ENCODE data around the gene FSD1L. TPM values are rescaled to one million over a fixed set of nuclear protein-coding genes. Genes with fewer than 3 reads are reported as not detected.

FSD1L gene
- total RNA-seq, 2 donors from 2014 or later = 13.4 to 14.3 TPM

DNA sequence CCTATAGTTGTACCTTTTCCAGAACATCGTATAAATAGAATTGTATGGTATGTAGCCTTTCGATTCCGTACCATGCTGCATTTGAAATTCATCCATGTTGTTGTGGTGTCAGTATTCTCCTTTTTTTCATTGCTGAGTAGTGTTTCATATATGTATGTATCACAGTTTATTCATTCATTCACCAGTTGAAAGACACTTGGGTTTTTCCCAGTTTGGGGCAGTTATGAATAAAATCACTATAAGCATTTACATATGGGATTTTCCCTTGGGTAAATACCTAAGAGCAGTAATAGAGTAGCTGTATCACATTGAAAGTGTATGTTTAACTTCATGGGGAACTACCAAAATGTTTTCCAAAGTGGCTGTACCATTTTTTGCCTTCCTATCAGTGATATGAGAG is 94.0 kb downstream of the FSD1L start:
- DNase-seq = no peak
- WGBS, 2 experiments (ENCODE audit: insufficient coverage in 1 of 2, insufficient read length in 1 of 2) = 100% methylated on average over 3 of the region's 3 CpGs; no CpG with 5 or more reads in 1 of the 2 experiments
- Mint-ChIP-seq H3K9me3 (peaks cover 13% of the 10 kb centered on the region), H3K4me1 (peaks cover 4% of the 10 kb centered on the region), H3K36me3 (ENCODE audit: low read depth) (peaks cover 44% of the 10 kb centered on the region), H3K27me3 (ENCODE audit: insufficient read depth) (no peaks in the 10 kb centered on the region), H3K27ac (no peak overlapping the region), H3K4me3 (no peak overlapping the region)
- no peaks in the 10 kb centered on the region for H3K27me3 ChIP-seq (ENCODE audit: control insufficient read depth, insufficient read depth, low read length, poor library complexity, severe bottlenecking)
- peaks cover 6% of the 10 kb centered on the region for H3K4me1 ChIP-seq (ENCODE audit: control insufficient read depth, insufficient read depth, low read length)
- H3K36me3 ChIP-seq (ENCODE audit: control insufficient read depth, insufficient read depth, low read length) = peaks cover 47% of the 10 kb centered on the region
- H3K4me3 ChIP-seq (ENCODE audit: low read length) = no peak overlapping the region
- H3K27ac ChIP-seq (ENCODE audit: low read depth, low read length) = no peak overlapping the region
- no peaks in the 10 kb centered on the region for H3K9me3 ChIP-seq (ENCODE audit: control insufficient read depth, low read length)
- TF ChIP-seq, protein P1, sequence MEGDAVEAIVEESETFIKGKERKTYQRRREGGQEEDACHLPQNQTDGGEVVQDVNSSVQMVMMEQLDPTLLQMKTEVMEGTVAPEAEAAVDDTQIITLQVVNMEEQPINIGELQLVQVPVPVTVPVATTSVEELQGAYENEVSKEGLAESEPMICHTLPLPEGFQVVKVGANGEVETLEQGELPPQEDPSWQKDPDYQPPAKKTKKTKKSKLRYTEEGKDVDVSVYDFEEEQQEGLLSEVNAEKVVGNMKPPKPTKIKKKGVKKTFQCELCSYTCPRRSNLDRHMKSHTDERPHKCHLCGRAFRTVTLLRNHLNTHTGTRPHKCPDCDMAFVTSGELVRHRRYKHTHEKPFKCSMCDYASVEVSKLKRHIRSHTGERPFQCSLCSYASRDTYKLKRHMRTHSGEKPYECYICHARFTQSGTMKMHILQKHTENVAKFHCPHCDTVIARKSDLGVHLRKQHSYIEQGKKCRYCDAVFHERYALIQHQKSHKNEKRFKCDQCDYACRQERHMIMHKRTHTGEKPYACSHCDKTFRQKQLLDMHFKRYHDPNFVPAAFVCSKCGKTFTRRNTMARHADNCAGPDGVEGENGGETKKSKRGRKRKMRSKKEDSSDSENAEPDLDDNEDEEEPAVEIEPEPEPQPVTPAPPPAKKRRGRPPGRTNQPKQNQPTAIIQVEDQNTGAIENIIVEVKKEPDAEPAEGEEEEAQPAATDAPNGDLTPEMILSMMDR (conservative IDR thresholded peaks at IDR 0.05) = no peak
- H3K9ac ChIP-seq (ENCODE audit: extremely low read depth, low read length, poor library complexity, severe bottlenecking) = no peak overlapping the region

GRCh38 chr9:105554042-105554441 is 106.2 kb downstream of the FSD1L start:
- peaks cover 11% of the 10 kb centered on the region for H3K4me1 Mint-ChIP-seq
- Histone ChIP-seq H3K9me3 (ENCODE audit: control insufficient read depth, low read length) (no peaks in the 10 kb centered on the region), H3K27ac (ENCODE audit: low read depth, low read length) (no peak overlapping the region), H3K27me3 (ENCODE audit: control insufficient read depth, insufficient read depth, low read length, poor library complexity, severe bottlenecking) (peaks cover 6% of the 10 kb centered on the region), H3K4me1 (ENCODE audit: control insufficient read depth, insufficient read depth, low read length) (peaks cover 3% of the 10 kb centered on the region), H3K9ac (ENCODE audit: extremely low read depth, low read length, poor library complexity, severe bottlenecking) (no peak overlapping the region), H3K36me3 (ENCODE audit: control insufficient read depth, insufficient read depth, low read length) (no peaks in the 10 kb centered on the region), H3K4me3 (ENCODE audit: low read length) (no peak overlapping the region)
- H3K9me3 Mint-ChIP-seq = no peaks in the 10 kb centered on the region
- H3K4me3 Mint-ChIP-seq = no peak overlapping the region
- H3K36me3 Mint-ChIP-seq (ENCODE audit: low read depth) = no peaks in the 10 kb centered on the region
- H3K27ac Mint-ChIP-seq = peak overlapping the region; percentile 16
- TF ChIP-seq, protein P1 (conservative IDR thresholded peaks at IDR 0.05) = no peak
- 91 to 93% methylated on average over 6 to 10 of the region's 10 CpGs for WGBS, 2 experiments (ENCODE audit: insufficient coverage in 1 of 2, insufficient read length in 1 of 2)
- peak; percentile 48 for DNase-seq
- peaks cover 15% of the 10 kb centered on the region for H3K27me3 Mint-ChIP-seq (ENCODE audit: insufficient read depth)

DNA sequence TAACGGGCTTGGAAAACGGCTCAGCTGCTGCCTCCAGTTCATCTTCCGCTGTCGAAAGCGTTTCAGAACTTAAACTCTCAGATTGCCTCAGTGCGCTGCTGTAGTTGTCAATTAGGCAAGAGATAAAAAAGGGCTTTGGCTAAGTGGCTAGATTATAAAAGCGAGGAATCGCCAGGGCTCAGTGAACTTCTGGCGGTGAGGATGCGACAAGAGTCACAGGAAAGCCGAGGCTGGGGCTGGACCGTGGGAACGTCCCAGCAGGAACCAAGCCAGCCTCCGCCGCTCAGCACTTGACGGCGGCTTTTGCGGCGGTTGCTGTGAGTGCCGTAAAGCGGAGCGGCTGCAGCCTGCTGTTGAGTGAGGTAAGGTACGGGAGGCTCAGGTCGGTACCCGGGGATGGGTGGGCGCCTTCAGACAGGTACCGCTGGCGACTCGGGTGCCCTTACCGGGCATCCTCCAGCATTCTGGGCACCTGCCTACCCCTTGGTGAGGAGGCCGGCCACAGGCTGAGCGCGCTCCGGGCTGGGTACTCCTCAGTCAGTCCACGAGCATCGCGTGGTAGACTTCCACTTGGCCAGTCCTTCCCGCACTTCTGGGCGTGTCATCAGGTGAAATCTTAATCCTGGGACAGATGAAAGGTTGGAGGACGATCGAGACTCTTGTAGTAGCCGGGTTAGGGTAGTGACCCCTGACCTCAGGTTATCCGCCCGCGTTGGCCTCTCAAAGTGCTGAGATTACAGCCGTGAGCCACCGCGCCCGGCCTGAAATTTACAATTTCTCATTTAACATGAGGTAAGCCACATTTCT is 110.2 kb downstream of the FSD1L start, which contains the start of gene FKTN:
Gene FKTN (plus strand): TSS at position 328 of the 807 bp plus-strand sequence. CDS start 16,902 bp downstream, outside the sequence.
- peaks cover 21% of the 10 kb centered on the region for H3K27me3 Mint-ChIP-seq (ENCODE audit: insufficient read depth)
- Histone ChIP-seq H3K9ac (ENCODE audit: extremely low read depth, low read length, poor library complexity, severe bottlenecking) (peak within 1 kb of the TSS; percentile 63), H3K27ac (ENCODE audit: low read depth, low read length) (peak within 1 kb of the TSS; percentile 73), H3K4me1 (ENCODE audit: control insufficient read depth, insufficient read depth, low read length) (no peaks in the 10 kb centered on the region), H3K27me3 (ENCODE audit: control insufficient read depth, insufficient read depth, low read length, poor library complexity, severe bottlenecking) (peaks cover 6% of the 10 kb centered on the region), H3K4me3 (ENCODE audit: low read length) (peak within 1 kb of the TSS; percentile 95), H3K9me3 (ENCODE audit: control insufficient read depth, low read length) (peaks cover 31% of the 10 kb centered on the region), H3K36me3 (ENCODE audit: control insufficient read depth, insufficient read depth, low read length) (no peaks in the 10 kb centered on the region)
- H3K9me3 Mint-ChIP-seq = peaks cover 28% of the 10 kb centered on the region
- H3K4me1 Mint-ChIP-seq = peaks cover 11% of the 10 kb centered on the region
- 5 to 6% methylated on average over 25 to 49 of the region's 49 CpGs for WGBS, 2 experiments (ENCODE audit: insufficient coverage in 1 of 2, insufficient read length in 1 of 2)
- DNase-seq = peak; percentile 98
- H3K36me3 Mint-ChIP-seq (ENCODE audit: low read depth) = peaks cover 22% of the 10 kb centered on the region
- H3K4me3 Mint-ChIP-seq = peak within 1 kb of the TSS; percentile 87
- peak within 1 kb of the TSS; percentile 87 for H3K27ac Mint-ChIP-seq
- TF ChIP-seq, protein P1 (conservative IDR thresholded peaks at IDR 0.05) = no peak

Data from endodermal cell (in vitro differentiated cells).